Measurements from ENCODE around the gene HSPH1. TPM values are rescaled to one million over a fixed set of nuclear protein-coding genes. Genes with fewer than 3 reads are reported as not detected.

The HSPH1 gene
- total RNA-seq, 1 donor from 2014 or later: 74.7 TPM

- intact Hi-C loops (cut with DNase I): no loop called here
- DNase-seq (ENCODE audit: missing footprints): no peak
- no peak for ATAC-seq
Observed at GRCh38 chr13:31145417-31145816, 16.3 kb downstream of the HSPH1 start.

- intact Hi-C loops (cut with DNase I): no loop called here
- DNase-seq (ENCODE audit: missing footprints) (no peak), ATAC-seq (no peak)
Observed at GRCh38 chr13:31138515-31138914, 23.2 kb downstream of the HSPH1 start.

GRCh38 chr13:31136724-31137123 is 25.0 kb downstream of the HSPH1 start:
- DNase-seq (ENCODE audit: missing footprints) (no peak), ATAC-seq (no peak)
- intact Hi-C loops (cut with DNase I): no loop called here

GRCh38 chr13:31134039-31134711 is 27.5 kb downstream of the HSPH1 start:
- DNase-seq (ENCODE audit: missing footprints): no peak
- intact Hi-C loops (cut with DNase I): no loop called here
- ATAC-seq: no peak

- intact Hi-C loops (cut with DNase I): no loop called here
- ATAC-seq: no peak
Observed at GRCh38 chr13:31133621-31134020, 28.1 kb downstream of the HSPH1 start.

GRCh38 chr13:31131470-31131961 is 30.2 kb downstream of the HSPH1 start:
- intact Hi-C loops (cut with DNase I): no loop called here
- ATAC-seq: no peak
- DNase-seq (ENCODE audit: missing footprints): no peak

More at GRCh38 chr13:31133621-31134020, 28.1 kb downstream of the HSPH1 start:
- DNase-seq (ENCODE audit: missing footprints): no peak

GRCh38 chr13:31129419-31129818 is 32.3 kb downstream of the HSPH1 start:
- no peak for DNase-seq (ENCODE audit: missing footprints)
- no peak for ATAC-seq
- intact Hi-C loops (cut with DNase I): no loop called here

- intact Hi-C loops (cut with DNase I): no loop called here
- DNase-seq (ENCODE audit: missing footprints) (no peak), ATAC-seq (no peak)
Observed at GRCh38 chr13:31124204-31124603, 37.5 kb downstream of the HSPH1 start.

GRCh38 chr13:31122544-31123260 is 39.0 kb downstream of the HSPH1 start:
- intact Hi-C loops (cut with DNase I): no loop called here
- DNase-seq (ENCODE audit: missing footprints) (no peak), ATAC-seq (no peak)

GRCh38 chr13:31122143-31122542 is 39.6 kb downstream of the HSPH1 start:
- ATAC-seq (no peak), DNase-seq (ENCODE audit: missing footprints) (no peak)
- intact Hi-C loops (cut with DNase I): no loop called here

GRCh38 chr13:31121379-31122140 is 40.1 kb downstream of the HSPH1 start:
- no peak for ATAC-seq
- DNase-seq (ENCODE audit: missing footprints): no peak
- intact Hi-C loops (cut with DNase I): no loop called here

GRCh38 chr13:31119966-31120700 is 41.6 kb downstream of the HSPH1 start:
- no peak for DNase-seq (ENCODE audit: missing footprints)
- ATAC-seq: no peak
- intact Hi-C loops (cut with DNase I): no loop called here

GRCh38 chr13:31119526-31119925 is 42.2 kb downstream of the HSPH1 start:
- ATAC-seq (no peak), DNase-seq (ENCODE audit: missing footprints) (no peak)
- intact Hi-C loops (cut with DNase I): no loop called here

GRCh38 chr13:31116224-31116623 is 45.5 kb downstream of the HSPH1 start:
- ATAC-seq: no peak
- intact Hi-C loops (cut with DNase I): no loop called here
- DNase-seq (ENCODE audit: missing footprints): no peak

GRCh38 chr13:31115616-31116015 is 46.1 kb downstream of the HSPH1 start:
- DNase-seq (ENCODE audit: missing footprints) (no peak), ATAC-seq (no peak)
- intact Hi-C loops (cut with DNase I): no loop called here

GRCh38 chr13:31114641-31115040 is 47.1 kb downstream of the HSPH1 start:
- ATAC-seq (no peak), DNase-seq (ENCODE audit: missing footprints) (no peak)
- intact Hi-C loops (cut with DNase I): no loop called here

- DNase-seq (ENCODE audit: missing footprints) (no peak), ATAC-seq (no peak)
- intact Hi-C loops (cut with DNase I): no loop called here
Observed at GRCh38 chr13:31111136-31111535, 50.6 kb downstream of the HSPH1 start.

GRCh38 chr13:31110617-31111016 is 51.1 kb downstream of the HSPH1 start:
- DNase-seq (ENCODE audit: missing footprints): no peak
- intact Hi-C loops (cut with DNase I): no loop called here
- no peak for ATAC-seq

GRCh38 chr13:31110169-31110568 is 51.5 kb downstream of the HSPH1 start:
- DNase-seq (ENCODE audit: missing footprints) (no peak), ATAC-seq (no peak)
- intact Hi-C loops (cut with DNase I): no loop called here
